ENCODE measurements around the gene RASAL3. TPM values are rescaled to one million over a fixed set of nuclear protein-coding genes. Genes with fewer than 3 reads are reported as not detected.

RASAL3 gene
- total RNA-seq, 1 experiment from 2014 or later: 1.9 TPM

- no peak overlapping the region for H3K4me2 ChIP-seq (ENCODE audit: insufficient read depth, insufficient read length, low read length)
- no CpG with 5 or more reads among the region's 17 CpGs for WGBS (ENCODE audit: extremely low coverage, insufficient read length, low lambda C conversion rate)
Measured at GRCh38 chr19:15453906-15454860, 10.2 kb downstream of the RASAL3 start.

More at GRCh38 chr19:15453906-15454860, 10.2 kb downstream of the RASAL3 start:
- Mint-ChIP-seq H3K36me3 (ENCODE audit: insufficient read depth in 1 of 3, low read depth in 3 of 3) (no peaks in the 10 kb centered on the region), H3K9me3 (peaks cover 0 to 2% of the 10 kb centered on the region in 2 experiments; a peak in 4 of 5 replicates), H3K4me3 (peak overlapping the region in 1 of 2 experiments; percentile 68; a peak in 2 of 5 replicates), H3K4me1 (peaks cover 7 to 25% of the 10 kb centered on the region in 2 experiments), H3K27me3 (ENCODE audit: low read depth) (peaks cover 64% of the 10 kb centered on the region), H3K27ac (no peak overlapping the region)
- H3K9ac ChIP-seq (ENCODE audit: extremely low read depth, insufficient read length, low read length): no peak overlapping the region
- TF ChIP-seq CTCF (conservative IDR thresholded peaks at IDR 0.05): peak; percentile 44
- H3K27me3 ChIP-seq (ENCODE audit: insufficient read depth, low read length): peaks cover 14% of the 10 kb centered on the region; the same call in 1 of the 2 replicates
- H3K27ac ChIP-seq (ENCODE audit: insufficient read length, low read depth, low read length): no peak overlapping the region
- no peak overlapping the region for H4K8ac ChIP-seq (replicated peaks; ENCODE audit: insufficient read length, low read depth, low read length)
- H4K91ac ChIP-seq (ENCODE audit: insufficient read length, low read depth, low read length): no peak overlapping the region
- no peak overlapping the region for H4K5ac ChIP-seq (ENCODE audit: insufficient read length, low read depth, low read length)
- no peak overlapping the region for H3K56ac ChIP-seq (ENCODE audit: insufficient read length, low read depth, low read length)
- H3K9me3 ChIP-seq (ENCODE audit: control insufficient read depth, low read depth, low read length): no peaks in the 10 kb centered on the region
- no peaks in the 10 kb centered on the region for H3K79me2 ChIP-seq (ENCODE audit: insufficient read depth, low read length)
- no peak overlapping the region for H2BK15ac ChIP-seq (ENCODE audit: low read depth, low read length)
- no peaks in the 10 kb centered on the region; the same call in 1 of the 2 replicates for H3K4me1 ChIP-seq (ENCODE audit: insufficient read depth, low read length)
- no peak for DNase-seq
- no peak overlapping the region for H2AFZ ChIP-seq (ENCODE audit: low read length)
- H2BK20ac ChIP-seq (ENCODE audit: low read depth, low read length, poor library complexity, severe bottlenecking): no peak overlapping the region
- no peak overlapping the region for H3K18ac ChIP-seq (ENCODE audit: insufficient read length, low read depth, low read length)
- no peak overlapping the region for H2BK12ac ChIP-seq (ENCODE audit: insufficient read length, low read depth, low read length)
- H3K4ac ChIP-seq (ENCODE audit: low read depth, low read length): no peak overlapping the region
- no peaks in the 10 kb centered on the region for H4K20me1 ChIP-seq (ENCODE audit: control insufficient read depth, insufficient read depth, insufficient read length)
- no peak overlapping the region for H3T11ph ChIP-seq (ENCODE audit: low read length)
- no peak overlapping the region; the same call in 1 of the 2 replicates for H3K14ac ChIP-seq (ENCODE audit: insufficient read depth, low read length)
- H3K23me2 ChIP-seq (ENCODE audit: insufficient read length, low read depth, low read length, poor library complexity, severe bottlenecking): peaks cover 25% of the 10 kb centered on the region
- H2AK5ac ChIP-seq (ENCODE audit: insufficient read length, low read length): no peak overlapping the region
- H2BK120ac ChIP-seq (ENCODE audit: low read depth, low read length, poor library complexity, severe bottlenecking): no peak overlapping the region
- no peak overlapping the region for H2BK5ac ChIP-seq (ENCODE audit: insufficient read length, low read length)
- no peak overlapping the region for H3K23ac ChIP-seq (ENCODE audit: insufficient read length, low read depth, low read length)
- no peaks in the 10 kb centered on the region for H3K79me1 ChIP-seq (ENCODE audit: insufficient read depth, low read depth, low read length, poor library complexity, severe bottlenecking)
